A549 (cell line): ENCODE data around the gene ATP11A. TPM values are rescaled to one million over a fixed set of nuclear protein-coding genes. Genes with fewer than 3 reads are reported as not detected.
A peak's percentile ranks its signal among the peaks of the same experiment; 100 is the strongest.

Source experiments
- ATAC-seq, 2 experiments: fragments of 200-7000 bp in 1 of 2; fragments of >200 bp in 1 of 2; cut with Nextera tagmentation in 1 of 2; cut with Tn5 transposase in 1 of 2; 3 replicates each; pipeline versions ENCODE4 v1.8.0 to v1.9.1; 2018 to 2020; ENCODE audit warnings: mild to moderate bottlenecking in 1 of 2, moderate library complexity in 1 of 2
- CTCF ChIA-PET: fragments of 300-600 bp; sonication (Branson Sonifier 250); formaldehyde crosslinking; extraction: SDS; loops from one replicate; lab custom pipeline; 2021; ENCODE audit warnings: antibody characterized with exemption, inconsistent platforms; lab: Yijun Ruan, JAX
- POLR2A ChIA-PET: fragments of 350-600 bp; formaldehyde crosslinking; extraction: SDS; loops from one replicate; lab custom pipeline; 2021; ENCODE audit warnings: antibody characterized with exemption, inconsistent platforms; lab: Yijun Ruan, JAX
- DNase-seq, 2 experiments: peaks; one replicate each; pipeline versions ENCODE4 v3.0.0 to v3.0.0-alpha.2; 2011 to 2016; ENCODE audit warnings: low read depth in 1 of 2, low spot score in 1 of 2
- FAIRE-seq: peaks from 2 replicates; lab custom pipeline; 2011; peaks lifted over from hg19 to GRCh38; lab: Jason Lieb, UNC
- H3K27ac ChIP-seq, 2 experiments: fragments of >200 bp; sonication (Bioruptor Twin); formaldehyde crosslinking; 3 replicates each; pipeline ENCODE4 v1.5.1; 2016 to 2017
- H3K4me1 ChIP-seq: fragments of >200 bp; sonication (Bioruptor Twin); formaldehyde crosslinking; 3 replicates; pipeline ENCODE4 v1.6.1; 2016
- H3K4me2 ChIP-seq: fragments of >200 bp; sonication (Bioruptor Twin); formaldehyde crosslinking; 3 replicates; pipeline ENCODE4 v1.6.1; 2016
- H3K4me3 ChIP-seq: fragments of >200 bp; sonication (Bioruptor Twin); formaldehyde crosslinking; 3 replicates; pipeline ENCODE4 v1.5.1; 2016
- H3K9me3 ChIP-seq: fragments of >200 bp; sonication (Bioruptor Twin); formaldehyde crosslinking; 3 replicates; pipeline ENCODE4 v1.6.1; 2016
- BCL3 ChIP-seq: fragments of >200 bp; sonication (Bioruptor Twin); formaldehyde crosslinking; IDR thresholded peaks from 3 replicates; pipeline ENCODE4 v1.6.1; 2016
- BHLHE40 ChIP-seq: IDR thresholded peaks from 2 replicates; pipeline ENCODE4 v1.6.1; 2012; ENCODE audit warnings: low read depth, low read length, inconsistent platforms
- CBX2 ChIP-seq: fragments of 200-600 bp; sonication (generic); IDR thresholded peaks from 2 replicates; pipeline ENCODE4 v1.6.1; 2016; ENCODE audit warnings: low read depth, mild to moderate bottlenecking, borderline replicate concordance
- CTCF ChIP-seq: fragments of >200 bp; sonication (Bioruptor Twin); formaldehyde crosslinking; IDR thresholded peaks from 3 replicates; pipeline ENCODE4 v1.5.1; 2016
- E2F6 ChIP-seq: IDR thresholded peaks from 2 replicates; pipeline ENCODE4 v1.6.1; 2012; ENCODE audit warnings: low read depth, borderline replicate concordance
- EP300 ChIP-seq, 2 experiments: fragments of >200 bp; sonication (Bioruptor Twin); formaldehyde crosslinking; IDR thresholded peaks; 2 replicates in 1 of 2; 3 replicates in 1 of 2; pipeline ENCODE4 v1.6.1; 2016 to 2017
- ESRRA ChIP-seq: fragments of 150-350 bp; IDR thresholded peaks from 2 replicates; pipeline ENCODE4 v1.6.1; 2014; ENCODE audit warnings: mild to moderate bottlenecking, low read length, borderline replicate concordance
- FOSL2 ChIP-seq, 2 experiments: fragments of 450-650 bp in 1 of 2; fragments of >200 bp in 1 of 2; sonication (Bioruptor Twin) in 1 of 2; formaldehyde crosslinking; IDR thresholded peaks; 2 replicates each; pipeline versions ENCODE4 v1.5.0 to v1.6.1; 2016 to 2020; ENCODE audit warnings: mild to moderate bottlenecking in 1 of 2, moderate library complexity in 1 of 2
- GATA3 ChIP-seq: IDR thresholded peaks from 2 replicates; pipeline ENCODE4 v1.6.1; 2012; ENCODE audit warnings: borderline replicate concordance
- HOXA7 ChIP-seq: fragments of 250-450 bp; sonication (Bioruptor Pico); IDR thresholded peaks from 2 replicates; pipeline ENCODE4 v1.5.0; 2020; ENCODE audit warnings: mild to moderate bottlenecking, moderate library complexity
- JUN ChIP-seq, 2 experiments: fragments of >200 bp; sonication (Bioruptor Twin); formaldehyde crosslinking; IDR thresholded peaks; 2 replicates in 1 of 2; 3 replicates in 1 of 2; pipeline ENCODE4 v1.6.1; 2016 to 2017
- JUNB ChIP-seq: fragments of >200 bp; sonication (Bioruptor Twin); formaldehyde crosslinking; IDR thresholded peaks from 2 replicates; pipeline ENCODE4 v1.6.1; 2016
- KDM5A ChIP-seq: fragments of 200-600 bp; sonication (generic); IDR thresholded peaks from 2 replicates; pipeline ENCODE4 v1.6.1; 2016; ENCODE audit warnings: antibody characterized with exemption, mild to moderate bottlenecking
- MAX ChIP-seq: IDR thresholded peaks from 2 replicates; pipeline ENCODE4 v1.6.1; 2012
- MYC ChIP-seq: IDR thresholded peaks from 2 replicates; pipeline ENCODE4 v1.6.1; 2012; ENCODE audit warnings: mild to moderate bottlenecking, inconsistent platforms, low read length, improper control_type of control experiment, borderline replicate concordance
- NR3C1 ChIP-seq: fragments of >200 bp; sonication (Bioruptor Twin); formaldehyde crosslinking; IDR thresholded peaks from 3 replicates; pipeline ENCODE4 v1.6.1; 2017
- RFX5 ChIP-seq: fragments of 450-650 bp; IDR thresholded peaks from 2 replicates; pipeline ENCODE4 v1.7.1; 2014; ENCODE audit warnings: antibody characterized with exemption, mild to moderate bottlenecking, moderate library complexity
- RNF2 ChIP-seq: fragments of 200-600 bp; sonication (generic); IDR thresholded peaks from 2 replicates; pipeline ENCODE4 v1.6.1; 2016; ENCODE audit warnings: low read depth, mild to moderate bottlenecking, antibody characterized with exemption, moderate library complexity, borderline replicate concordance
- SREBF2 ChIP-seq: fragments of 450-650 bp; IDR thresholded peaks from 2 replicates; pipeline ENCODE4 v1.6.1; 2014; ENCODE audit warnings: mild to moderate bottlenecking, moderate library complexity
- TFCP2L1 ChIP-seq: fragments of 250-450 bp; sonication (Bioruptor Pico); IDR thresholded peaks from 2 replicates; pipeline ENCODE4 v1.5.0; 2021; ENCODE audit warnings: mild to moderate bottlenecking
- ZFP36 ChIP-seq: fragments of 450-650 bp; IDR thresholded peaks from 2 replicates; pipeline ENCODE4 v1.6.1; 2014; ENCODE audit warnings: borderline replicate concordance; ENCODE audit not compliant: partially characterized antibody
- WGBS: methylation state at CpG from one replicate; pipeline ENCODE4 v1.1.6; 2017; ENCODE audit errors: missing lambda C conversion rate; 5-methylcytosine and 5-hydroxymethylcytosine counted together
- polyA plus RNA-seq, 4 experiments: library from polyadenylated mRNA; depleted of rRNA in 3 of 4; stranded (reverse); fragments of >200 nt; fragmentation: RNase III in 1 of 4; extraction: RNeasy Plus Mini Kit Qiagen cat#74134 plus additional on column Dnase treatment in 1 of 4; gene quantifications; 2 replicates in 3 of 4; 3 replicates in 1 of 4; pipeline ENCODE4 v1.2.3, GENCODE V29; 2011 to 2017

Gene ATP11A
- polyA plus RNA-seq, 2 of the 4 experiments (the other 2 are of a cell fraction), result 4.1 to 8.0 TPM

GRCh38 chr13:112711528-112712265, 21.9 kb downstream of the ATP11A start:
- TF ChIP-seq GATA3 (peak; percentile 8; the same call in 1 of the 2 replicates), E2F6 (peak; percentile 72; the same call in 1 of the 2 replicates), NR3C1 (no peak), RFX5 (no peak), MYC (peak; percentile 52; the same call in 1 of the 2 replicates), BCL3 (no peak), ESRRA (no peak), CTCF (peak; percentile 19; the same call in 1 of the 3 replicates), MAX (peak; percentile 72; the same call in 1 of the 2 replicates), KDM5A (no peak), FOSL2 (IDR thresholded peaks at IDR 0.05) (peak; percentile 39; the same call in 1 of the 2 replicates), FOSL2 (CRISPR knock-in tag; IDR thresholded peaks at IDR 0.05) (peak; percentile 79)
- TF ChIP-seq, all 56 proteins: peak for 6
- H3K4me3 ChIP-seq, result peak overlapping the region; percentile 17; the same call in 1 of the 3 replicates
- ATAC-seq (peak; percentile 96 to 99), FAIRE-seq (no peak), DNase-seq (peak; percentile 80 to 87)
- H3K4me2 ChIP-seq, result peak overlapping the region; percentile 74
- H3K9me3 ChIP-seq, result no peaks in the 10 kb centered on the region
- H3K27ac ChIP-seq, result peak overlapping the region; percentile 63 to 89
- ChIA-PET CTCF (interaction anchor here (1.0 to 1.5 kb wide), 2 partner anchors 15 to 163 kb away, joined by 3 read pairs; no protein-coding TSS in a partner anchor), POLR2A (no interaction called here)
- H3K4me1 ChIP-seq, result peaks cover 16% of the 10 kb centered on the region
- WGBS, result 0% methylated on average over 15 of the region's 22 CpGs

- TF ChIP-seq JUN (IDR thresholded peaks at IDR 0.05), result no peak
- TF ChIP-seq GATA3, result no peak
- no peak for TF ChIP-seq JUNB
- no peak for TF ChIP-seq TFCP2L1 (CRISPR knock-in tag)
- no peak for TF ChIP-seq MAX
- no peak for TF ChIP-seq CBX2
- no peak for TF ChIP-seq RNF2
- TF ChIP-seq FOSL2 (IDR thresholded peaks at IDR 0.05), result no peak
- TF ChIP-seq FOSL2 (CRISPR knock-in tag; IDR thresholded peaks at IDR 0.05), result no peak
- TF ChIP-seq SREBF2, result no peak
- no peak for TF ChIP-seq HOXA7
- TF ChIP-seq BHLHE40, result no peak
- TF ChIP-seq EP300 (IDR thresholded peaks at IDR 0.05), result no peak
- no peak for TF ChIP-seq ZFP36
- DNase-seq, result no peak
Observed at GRCh38 chr13:112712451-112713207, 22.8 kb downstream of the ATP11A start.

More at GRCh38 chr13:112712451-112713207, 22.8 kb downstream of the ATP11A start:
- WGBS, result 93% methylated on average over 15 of the region's 20 CpGs
- H3K4me3 ChIP-seq, result no peak overlapping the region
- H3K27ac ChIP-seq, result peak overlapping the region; percentile 63 to 89
- peak overlapping the region; percentile 74 for H3K4me2 ChIP-seq
- FAIRE-seq (no peak), ATAC-seq (no peak)
- ChIA-PET CTCF (interaction anchor here (1.5 kb wide), 1 partner anchor 14 kb away, joined by 3 read pairs; no protein-coding TSS in a partner anchor), POLR2A (no interaction called here)
- H3K9me3 ChIP-seq, result no peaks in the 10 kb centered on the region
- H3K4me1 ChIP-seq, result peaks cover 16% of the 10 kb centered on the region
